ENCODE data around the gene CHMP4B. TPM values are rescaled to one million over a fixed set of nuclear protein-coding genes. Genes with fewer than 3 reads are reported as not detected.

Gene CHMP4B
- total RNA-seq, 1 experiment from 2014 or later = 72.5 TPM

DNA sequence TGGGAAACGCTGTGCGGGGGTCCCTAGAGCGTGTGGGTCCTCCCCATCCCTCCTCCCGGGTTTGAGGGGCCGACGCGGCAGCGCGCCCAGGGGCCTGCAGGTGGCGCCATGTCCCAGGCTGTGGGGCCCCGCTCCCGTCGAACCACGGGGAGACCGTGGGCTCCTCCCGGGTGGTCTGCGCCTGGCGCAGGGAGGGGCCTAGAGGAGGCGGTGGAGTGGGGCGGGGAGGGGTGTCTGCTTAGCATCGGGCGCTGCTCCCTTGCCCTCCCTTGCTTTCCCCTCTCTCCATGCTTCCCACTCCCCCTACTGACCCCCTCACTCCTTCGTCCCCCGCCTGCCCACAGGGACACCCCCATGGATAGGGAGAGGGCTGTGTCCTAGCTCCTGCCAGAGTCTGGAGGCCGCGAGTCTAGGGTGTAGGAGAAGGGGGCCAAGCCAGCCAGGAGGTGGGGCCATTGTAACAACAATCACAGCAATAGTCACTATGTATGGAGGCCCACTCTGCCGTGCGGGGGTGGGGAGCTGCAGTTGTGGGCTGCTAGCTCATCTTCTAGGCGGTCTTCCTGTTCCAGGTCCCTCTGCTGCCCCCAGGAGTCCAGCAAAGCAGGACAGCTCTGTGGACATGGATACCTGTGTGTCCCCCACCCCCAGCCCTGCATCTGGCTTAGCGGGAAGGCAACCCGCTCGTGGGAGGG is 51.7 kb downstream of the CHMP4B start (continued):
- no peak for TF ChIP-seq E2F1 (CRISPR knock-in tag; IDR thresholded peaks at IDR 0.05)
- peak; percentile 99 for TF ChIP-seq ZNF263 (CRISPR knock-in tag; IDR thresholded peaks at IDR 0.05; ENCODE audit: low read depth)
- TF ChIP-seq, protein P1, sequence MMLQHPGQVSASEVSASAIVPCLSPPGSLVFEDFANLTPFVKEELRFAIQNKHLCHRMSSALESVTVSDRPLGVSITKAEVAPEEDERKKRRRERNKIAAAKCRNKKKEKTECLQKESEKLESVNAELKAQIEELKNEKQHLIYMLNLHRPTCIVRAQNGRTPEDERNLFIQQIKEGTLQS (CRISPR knock-in tag; conservative IDR thresholded peaks at IDR 0.05) = no peak
- TF ChIP-seq ZNF416 (CRISPR knock-in tag; IDR thresholded peaks at IDR 0.05) = no peak
- TF ChIP-seq PREB (CRISPR knock-in tag; IDR thresholded peaks at IDR 0.05; ENCODE audit: borderline replicate concordance) = no peak
- TF ChIP-seq PRDM15 (CRISPR knock-in tag; IDR thresholded peaks at IDR 0.05) = no peak

DNA sequence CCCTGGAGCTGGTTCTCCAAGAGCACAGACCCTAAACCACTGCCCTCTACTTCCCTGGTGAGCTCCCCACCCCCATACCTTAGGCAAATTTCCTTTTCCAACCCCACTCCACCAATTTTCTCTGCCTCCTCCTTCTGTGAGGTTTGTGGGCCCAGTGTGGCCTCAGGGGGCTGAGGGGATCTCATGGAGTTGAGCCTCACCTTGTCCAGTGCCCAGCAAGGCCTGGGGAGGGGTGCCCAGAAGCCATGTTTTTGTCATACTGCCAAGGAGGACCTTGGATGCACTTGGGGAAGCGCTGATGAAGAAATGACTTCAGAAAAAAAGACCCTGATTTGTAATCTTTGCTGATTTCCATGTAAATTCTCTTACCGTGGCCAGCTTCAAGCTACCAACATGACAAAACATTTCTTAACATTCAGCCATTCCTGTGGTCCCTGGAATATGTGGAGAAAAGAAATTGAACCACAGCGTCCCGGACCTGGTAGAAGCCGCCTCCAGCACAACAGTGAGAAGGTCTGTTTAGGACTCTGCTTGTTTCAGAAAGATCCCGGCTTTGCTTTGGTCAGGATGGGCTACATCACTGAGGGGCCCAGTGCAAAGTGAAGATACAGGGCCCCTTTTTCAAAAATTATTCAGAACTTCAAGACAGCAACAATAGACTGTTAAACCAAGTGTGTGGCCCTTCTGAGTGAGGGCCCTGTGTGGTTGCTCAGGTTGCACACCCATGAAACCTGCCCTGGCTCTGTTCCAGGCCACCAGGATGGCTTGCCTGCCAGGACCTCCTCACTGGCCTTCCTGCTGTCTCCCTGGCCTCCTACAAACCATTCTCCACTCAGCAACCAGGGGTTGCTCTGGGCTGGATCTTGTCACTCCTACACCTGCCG is 52.5 kb downstream of the CHMP4B start:
- Mint-ChIP-seq H3K9me3 (no peaks in the 10 kb centered on the region), H3K4me1 (peaks cover 14% of the 10 kb centered on the region), H3K27ac (no peak overlapping the region), H3K4me3 (no peak overlapping the region), H3K27me3 (ENCODE audit: low read depth) (no peaks in the 10 kb centered on the region), H3K36me3 (no peaks in the 10 kb centered on the region)
- CTCF ChIA-PET = interaction anchor here (0.6 to 3.3 kb wide), 67 partner anchors 8 to 868 kb away, joined by 3 to 70 read pairs (median 5); partner anchors contain the start of genes CHMP4B, EIF2S2 and RALY
- POLR2A ChIA-PET = interaction anchor here (0.5 to 0.9 kb wide), 4 partner anchors 15 to 447 kb away, joined by 3 to 6 read pairs (median 4); partner anchors contain the start of gene EIF2S2
- no peak for DNase-seq (ENCODE audit: low spot score)
- TF ChIP-seq JUN (CRISPR knock-in tag; IDR thresholded peaks at IDR 0.05) (no peak), NR1H2 (CRISPR knock-in tag; IDR thresholded peaks at IDR 0.05) (no peak), NFE2L1 (CRISPR knock-in tag; IDR thresholded peaks at IDR 0.05) (no peak), PRRX2 (CRISPR knock-in tag; IDR thresholded peaks at IDR 0.05) (no peak), SP1 (CRISPR knock-in tag; conservative IDR thresholded peaks at IDR 0.05) (no peak), ZNF416 (CRISPR knock-in tag; IDR thresholded peaks at IDR 0.05) (no peak), PRDM15 (CRISPR knock-in tag; IDR thresholded peaks at IDR 0.05) (no peak), TEAD1 (CRISPR knock-in tag; IDR thresholded peaks at IDR 0.05) (no peak)
- TF ChIP-seq, protein P2, sequence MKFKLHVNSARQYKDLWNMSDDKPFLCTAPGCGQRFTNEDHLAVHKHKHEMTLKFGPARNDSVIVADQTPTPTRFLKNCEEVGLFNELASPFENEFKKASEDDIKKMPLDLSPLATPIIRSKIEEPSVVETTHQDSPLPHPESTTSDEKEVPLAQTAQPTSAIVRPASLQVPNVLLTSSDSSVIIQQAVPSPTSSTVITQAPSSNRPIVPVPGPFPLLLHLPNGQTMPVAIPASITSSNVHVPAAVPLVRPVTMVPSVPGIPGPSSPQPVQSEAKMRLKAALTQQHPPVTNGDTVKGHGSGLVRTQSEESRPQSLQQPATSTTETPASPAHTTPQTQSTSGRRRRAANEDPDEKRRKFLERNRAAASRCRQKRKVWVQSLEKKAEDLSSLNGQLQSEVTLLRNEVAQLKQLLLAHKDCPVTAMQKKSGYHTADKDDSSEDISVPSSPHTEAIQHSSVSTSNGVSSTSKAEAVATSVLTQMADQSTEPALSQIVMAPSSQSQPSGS (CRISPR knock-in tag; IDR thresholded peaks at IDR 0.05; ENCODE audit: borderline replicate concordance, low read depth) = no peak
- TF ChIP-seq, protein P3, sequence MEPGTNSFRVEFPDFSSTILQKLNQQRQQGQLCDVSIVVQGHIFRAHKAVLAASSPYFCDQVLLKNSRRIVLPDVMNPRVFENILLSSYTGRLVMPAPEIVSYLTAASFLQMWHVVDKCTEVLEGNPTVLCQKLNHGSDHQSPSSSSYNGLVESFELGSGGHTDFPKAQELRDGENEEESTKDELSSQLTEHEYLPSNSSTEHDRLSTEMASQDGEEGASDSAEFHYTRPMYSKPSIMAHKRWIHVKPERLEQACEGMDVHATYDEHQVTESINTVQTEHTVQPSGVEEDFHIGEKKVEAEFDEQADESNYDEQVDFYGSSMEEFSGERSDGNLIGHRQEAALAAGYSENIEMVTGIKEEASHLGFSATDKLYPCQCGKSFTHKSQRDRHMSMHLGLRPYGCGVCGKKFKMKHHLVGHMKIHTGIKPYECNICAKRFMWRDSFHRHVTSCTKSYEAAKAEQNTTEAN (CRISPR knock-in tag; IDR thresholded peaks at IDR 0.05) = no peak
- TF ChIP-seq, protein P4, sequence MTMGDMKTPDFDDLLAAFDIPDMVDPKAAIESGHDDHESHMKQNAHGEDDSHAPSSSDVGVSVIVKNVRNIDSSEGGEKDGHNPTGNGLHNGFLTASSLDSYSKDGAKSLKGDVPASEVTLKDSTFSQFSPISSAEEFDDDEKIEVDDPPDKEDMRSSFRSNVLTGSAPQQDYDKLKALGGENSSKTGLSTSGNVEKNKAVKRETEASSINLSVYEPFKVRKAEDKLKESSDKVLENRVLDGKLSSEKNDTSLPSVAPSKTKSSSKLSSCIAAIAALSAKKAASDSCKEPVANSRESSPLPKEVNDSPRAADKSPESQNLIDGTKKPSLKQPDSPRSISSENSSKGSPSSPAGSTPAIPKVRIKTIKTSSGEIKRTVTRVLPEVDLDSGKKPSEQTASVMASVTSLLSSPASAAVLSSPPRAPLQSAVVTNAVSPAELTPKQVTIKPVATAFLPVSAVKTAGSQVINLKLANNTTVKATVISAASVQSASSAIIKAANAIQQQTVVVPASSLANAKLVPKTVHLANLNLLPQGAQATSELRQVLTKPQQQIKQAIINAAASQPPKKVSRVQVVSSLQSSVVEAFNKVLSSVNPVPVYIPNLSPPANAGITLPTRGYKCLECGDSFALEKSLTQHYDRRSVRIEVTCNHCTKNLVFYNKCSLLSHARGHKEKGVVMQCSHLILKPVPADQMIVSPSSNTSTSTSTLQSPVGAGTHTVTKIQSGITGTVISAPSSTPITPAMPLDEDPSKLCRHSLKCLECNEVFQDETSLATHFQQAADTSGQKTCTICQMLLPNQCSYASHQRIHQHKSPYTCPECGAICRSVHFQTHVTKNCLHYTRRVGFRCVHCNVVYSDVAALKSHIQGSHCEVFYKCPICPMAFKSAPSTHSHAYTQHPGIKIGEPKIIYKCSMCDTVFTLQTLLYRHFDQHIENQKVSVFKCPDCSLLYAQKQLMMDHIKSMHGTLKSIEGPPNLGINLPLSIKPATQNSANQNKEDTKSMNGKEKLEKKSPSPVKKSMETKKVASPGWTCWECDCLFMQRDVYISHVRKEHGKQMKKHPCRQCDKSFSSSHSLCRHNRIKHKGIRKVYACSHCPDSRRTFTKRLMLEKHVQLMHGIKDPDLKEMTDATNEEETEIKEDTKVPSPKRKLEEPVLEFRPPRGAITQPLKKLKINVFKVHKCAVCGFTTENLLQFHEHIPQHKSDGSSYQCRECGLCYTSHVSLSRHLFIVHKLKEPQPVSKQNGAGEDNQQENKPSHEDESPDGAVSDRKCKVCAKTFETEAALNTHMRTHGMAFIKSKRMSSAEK (CRISPR knock-in tag; IDR thresholded peaks at IDR 0.05; ENCODE audit: borderline replicate concordance) = no peak
- ATAC-seq = no peak
